ENCODE data around the gene FAM222A. TPM values are rescaled to one million over a fixed set of nuclear protein-coding genes. Genes with fewer than 3 reads are reported as not detected.

Gene FAM222A
- total RNA-seq, 4 donors from 2014 or later: 0.54 to 3.7 (median 0.92) TPM

DNA sequence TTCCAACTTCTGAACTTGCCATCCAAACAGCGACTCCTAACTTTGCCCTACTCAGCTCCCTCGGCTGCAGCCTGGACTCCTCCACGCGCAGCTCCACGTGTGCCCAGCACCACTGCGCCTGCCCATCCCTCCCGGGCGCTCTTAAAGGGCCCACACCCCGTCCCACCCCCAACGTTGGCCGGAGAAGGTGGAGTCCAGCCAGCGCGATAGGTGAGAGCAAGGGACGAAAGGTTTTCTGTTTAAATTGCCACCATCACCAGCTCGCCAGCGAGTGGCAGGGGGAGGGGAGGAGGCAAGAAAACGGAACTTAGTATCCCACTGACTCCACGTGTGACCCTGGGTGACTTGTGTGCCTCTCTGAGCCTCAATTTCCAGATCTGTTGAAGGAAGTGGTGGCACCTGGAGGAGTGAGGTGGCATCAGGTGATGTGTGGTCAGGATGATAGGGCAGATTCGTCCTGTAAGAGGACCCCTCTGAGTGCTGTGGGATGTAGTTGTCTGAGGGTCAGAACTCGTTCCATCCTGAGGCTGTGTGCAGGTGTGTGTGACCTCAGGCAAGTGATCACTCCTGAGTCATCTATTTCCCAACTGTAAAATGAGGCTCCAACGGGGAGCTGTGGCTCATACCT lies 59.9 kb downstream of the FAM222A start:
- no peak overlapping the region for H3K27ac ChIP-seq
- H3K27me3 ChIP-seq: peaks cover 8% of the 10 kb centered on the region
- 11% methylated on average over 8 of the region's 21 CpGs; no CpG with 5 or more reads in 1 of the 2 donors for WGBS, 2 donors (ENCODE audit: low coverage in 1 of 2)
- peaks cover 0 to 20% (median 0%) of the 10 kb centered on the region in 3 donors for H3K4me1 ChIP-seq
- no peak overlapping the region for H3K4me3 ChIP-seq
- TF ChIP-seq POLR2AphosphoS5 (IDR thresholded peaks at IDR 0.05) (no peak), EP300 (IDR thresholded peaks at IDR 0.05) (no peak), POLR2A (IDR thresholded peaks at IDR 0.05) (no peak)
- TF ChIP-seq, protein P1, sequence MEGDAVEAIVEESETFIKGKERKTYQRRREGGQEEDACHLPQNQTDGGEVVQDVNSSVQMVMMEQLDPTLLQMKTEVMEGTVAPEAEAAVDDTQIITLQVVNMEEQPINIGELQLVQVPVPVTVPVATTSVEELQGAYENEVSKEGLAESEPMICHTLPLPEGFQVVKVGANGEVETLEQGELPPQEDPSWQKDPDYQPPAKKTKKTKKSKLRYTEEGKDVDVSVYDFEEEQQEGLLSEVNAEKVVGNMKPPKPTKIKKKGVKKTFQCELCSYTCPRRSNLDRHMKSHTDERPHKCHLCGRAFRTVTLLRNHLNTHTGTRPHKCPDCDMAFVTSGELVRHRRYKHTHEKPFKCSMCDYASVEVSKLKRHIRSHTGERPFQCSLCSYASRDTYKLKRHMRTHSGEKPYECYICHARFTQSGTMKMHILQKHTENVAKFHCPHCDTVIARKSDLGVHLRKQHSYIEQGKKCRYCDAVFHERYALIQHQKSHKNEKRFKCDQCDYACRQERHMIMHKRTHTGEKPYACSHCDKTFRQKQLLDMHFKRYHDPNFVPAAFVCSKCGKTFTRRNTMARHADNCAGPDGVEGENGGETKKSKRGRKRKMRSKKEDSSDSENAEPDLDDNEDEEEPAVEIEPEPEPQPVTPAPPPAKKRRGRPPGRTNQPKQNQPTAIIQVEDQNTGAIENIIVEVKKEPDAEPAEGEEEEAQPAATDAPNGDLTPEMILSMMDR (IDR thresholded peaks at IDR 0.05): no peak
- no peaks in the 10 kb centered on the region for H3K36me3 ChIP-seq
- peaks cover 0 to 2% (median 0%) of the 10 kb centered on the region in 3 donors for H3K9me3 ChIP-seq
- no peak for ATAC-seq

DNA sequence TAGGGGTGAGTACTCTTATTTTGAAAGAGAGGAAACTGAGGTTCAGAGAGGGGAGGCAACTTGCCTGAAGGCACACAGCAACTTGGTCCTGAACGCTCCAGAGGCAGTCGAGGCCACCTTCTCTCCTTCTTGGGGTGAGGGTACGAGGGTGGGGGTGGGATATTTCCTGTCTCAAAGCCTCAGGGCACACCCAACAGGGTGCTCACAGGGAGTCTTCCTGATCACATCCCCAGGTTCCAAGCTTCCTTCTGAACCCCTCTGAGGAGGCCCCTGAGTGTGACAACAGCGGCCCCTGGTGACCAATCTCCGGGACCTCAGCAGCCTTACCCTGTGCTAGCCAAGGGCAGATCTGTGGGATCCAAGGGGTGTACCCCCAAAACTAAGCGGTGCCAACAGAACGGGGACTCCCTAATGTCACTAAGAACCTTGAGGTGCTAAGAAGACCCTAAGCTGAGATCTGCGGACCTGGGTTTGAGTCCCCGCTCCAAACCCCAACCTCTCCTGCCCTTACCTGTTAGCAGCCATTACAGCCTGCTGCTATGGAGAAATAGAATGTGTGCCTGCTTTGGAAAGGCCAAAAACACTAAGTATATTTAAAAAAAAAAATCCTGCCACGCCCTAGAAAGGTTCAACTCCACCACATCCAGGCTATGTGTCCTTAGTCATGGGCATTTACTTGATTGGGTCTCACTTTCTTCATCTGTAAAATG lies 61.7 kb downstream of the FAM222A start:
- TF ChIP-seq, protein P1 (IDR thresholded peaks at IDR 0.05): peak in 3 of 4 experiments; percentile 75 to 95 (median 84)
- TF ChIP-seq POLR2AphosphoS5 (IDR thresholded peaks at IDR 0.05): no peak
- Histone ChIP-seq H3K27ac (no peak overlapping the region), H3K4me1 (peaks cover 0 to 17% (median 0%) of the 10 kb centered on the region in 3 donors), H3K36me3 (no peaks in the 10 kb centered on the region), H3K27me3 (peaks cover 8% of the 10 kb centered on the region), H3K4me3 (no peak overlapping the region), H3K9me3 (peaks cover 0 to 14% (median 0%) of the 10 kb centered on the region in 3 donors)
- WGBS, 2 donors (ENCODE audit: low coverage in 1 of 2): 33% methylated on average over 3 of the region's 10 CpGs
- ATAC-seq: peak; percentile 81

DNA sequence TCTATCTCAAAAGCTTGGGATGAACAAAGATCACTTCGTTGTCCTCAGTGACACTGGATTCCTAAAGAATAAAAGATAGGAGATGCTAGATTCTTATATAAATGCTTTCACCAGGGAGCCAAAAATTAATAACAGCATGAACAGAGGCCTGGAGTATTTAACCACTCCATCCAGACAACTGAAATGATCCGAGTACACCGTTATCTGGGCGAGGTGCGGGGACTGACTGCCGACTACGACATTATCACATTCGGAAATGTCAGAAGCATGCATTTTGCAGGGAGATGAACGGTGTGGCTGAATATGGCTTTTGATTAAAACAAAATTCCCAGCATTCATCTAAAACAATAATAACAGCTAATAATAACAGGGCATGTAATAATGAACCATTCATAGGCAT lies 63.0 kb downstream of the FAM222A start:
- Histone ChIP-seq H3K4me1 (peaks cover 0 to 13% (median 0%) of the 10 kb centered on the region in 3 donors), H3K27ac (no peak overlapping the region)
- WGBS, 2 donors (ENCODE audit: low coverage in 1 of 2): 54 to 64% methylated on average over 8 to 9 of the region's 9 CpGs

DNA sequence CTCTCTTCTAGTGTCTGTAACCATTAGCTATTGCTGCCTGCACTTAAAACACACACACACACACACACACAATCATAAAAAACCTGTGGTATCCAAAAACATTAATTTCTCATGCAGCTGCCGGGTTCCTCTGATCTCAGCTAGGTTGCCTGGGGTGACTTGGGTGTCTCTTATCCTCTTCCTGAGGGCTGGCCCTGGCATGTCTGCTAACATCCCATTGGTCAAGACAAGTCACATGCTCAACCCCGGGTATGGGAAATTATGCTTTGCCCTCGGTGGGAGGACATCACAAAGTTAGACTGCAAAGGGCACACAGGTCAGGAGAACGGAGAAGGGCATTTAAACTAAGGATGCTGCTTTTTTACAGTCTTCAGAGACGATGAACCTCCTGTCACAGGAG lies 63.9 kb downstream of the FAM222A start:
- Histone ChIP-seq H3K27ac (no peak overlapping the region), H3K4me1 (peaks cover 0 to 12% (median 0%) of the 10 kb centered on the region in 3 donors), H3K4me3 (no peak overlapping the region), H3K27me3 (peaks cover 8% of the 10 kb centered on the region), H3K36me3 (no peaks in the 10 kb centered on the region), H3K9me3 (peaks cover 0 to 14% (median 0%) of the 10 kb centered on the region in 3 donors)
- WGBS, 2 donors (ENCODE audit: low coverage in 1 of 2): 40 to 50% methylated on average over 1 to 3 of the region's 5 CpGs
- TF ChIP-seq POLR2A (IDR thresholded peaks at IDR 0.05) (no peak), POLR2AphosphoS5 (IDR thresholded peaks at IDR 0.05) (no peak), EP300 (IDR thresholded peaks at IDR 0.05) (no peak)
- TF ChIP-seq, protein P1 (IDR thresholded peaks at IDR 0.05): no peak
- no peak for ATAC-seq

More for the DNA sequence above, 63.0 kb downstream of the FAM222A start:
- TF ChIP-seq POLR2A (IDR thresholded peaks at IDR 0.05): no peak
- TF ChIP-seq, protein P1 (IDR thresholded peaks at IDR 0.05): no peak
- no peak for TF ChIP-seq POLR2AphosphoS5 (IDR thresholded peaks at IDR 0.05)
- TF ChIP-seq EP300 (IDR thresholded peaks at IDR 0.05): no peak
- Histone ChIP-seq H3K27me3 (peaks cover 8% of the 10 kb centered on the region), H3K9me3 (peaks cover 0 to 14% (median 0%) of the 10 kb centered on the region in 3 donors), H3K4me3 (no peak overlapping the region), H3K36me3 (no peaks in the 10 kb centered on the region)
- no peak for ATAC-seq

Data from gastroesophageal sphincter (tissue), 4 donors.